Measurements from ENCODE around the gene ATP1A4.

GRCh38 chr1:160129966-160130365, 21.4 kb upstream of the ATP1A4 start:
- TF ChIP-seq CTCF (tag by site-specific recombination; IDR thresholded peaks at IDR 0.05) (no peak), ZNF114 (tag by site-specific recombination; IDR thresholded peaks at IDR 0.05) (no peak), ZSCAN18 (tag by site-specific recombination; IDR thresholded peaks at IDR 0.05) (no peak), PBX3 (CRISPR knock-in tag; IDR thresholded peaks at IDR 0.05) (no peak), ZNF777 (tag by site-specific recombination; IDR thresholded peaks at IDR 0.05; ENCODE audit: borderline replicate concordance) (no peak), ZNF776 (tag by site-specific recombination; IDR thresholded peaks at IDR 0.05; ENCODE audit: borderline replicate concordance) (no peak), ZNF792 (tag by site-specific recombination; IDR thresholded peaks at IDR 0.05) (no peak), ZSCAN5A (tag by site-specific recombination; IDR thresholded peaks at IDR 0.05) (no peak)
